CD4-positive, alpha-beta memory T cell (primary cell): ENCODE results near the gene ZNF157. TPM values are rescaled to one million over a fixed set of nuclear protein-coding genes. Genes with fewer than 3 reads are reported as not detected.
A peak's percentile ranks its signal among the peaks of the same experiment; 100 is the strongest.
"Not testable (repeated sequence)": the region's sequence is repeated elsewhere in the genome, so short reads cannot be mapped to it uniquely, and the experiment has no call there.

Experiments
- CTCF ChIA-PET: fragments of 350-600 bp; sonication (Branson Sonifier 250); formaldehyde crosslinking; loops from one replicate; lab custom pipeline; 2021; ENCODE audit warnings: inconsistent platforms; ENCODE audit not compliant: partially characterized antibody; lab: Charles Lee
- POLR2A ChIA-PET: fragments of 350-600 bp; sonication (Branson Sonifier 250); formaldehyde crosslinking; loops from one replicate; lab custom pipeline; 2021; ENCODE audit not compliant: partially characterized antibody; lab: Charles Lee
- DNase-seq, 5 donors: peaks; one replicate each; pipeline versions ENCODE4 v3.0.0 to v3.0.0-alpha.2; 2020 to 2022; ENCODE audit warnings: mixed read lengths in 1 of 5
- H3K27ac ChIP-seq: one replicate; pipeline ENCODE4 v1.7.0; 2013; ENCODE audit warnings: low read depth, low read length
- H3K27me3 ChIP-seq: 2 replicates; pipeline ENCODE4 v1.7.0; 2013; ENCODE audit warnings: mild to moderate bottlenecking, low read length, moderate library complexity; ENCODE audit not compliant: insufficient read depth
- H3K36me3 ChIP-seq: 2 replicates; pipeline ENCODE4 v1.7.0; 2013; ENCODE audit warnings: mild to moderate bottlenecking, low read length, moderate library complexity; ENCODE audit not compliant: insufficient read depth
- H3K4me1 ChIP-seq: 2 replicates; pipeline ENCODE4 v1.7.0; 2013; ENCODE audit warnings: mild to moderate bottlenecking, low read length, moderate library complexity; ENCODE audit not compliant: insufficient read depth
- H3K4me3 ChIP-seq, 2 donors: one replicate each; pipeline ENCODE4 v1.7.0; 2013; ENCODE audit warnings: low read length in 2 of 2, mild to moderate bottlenecking in 1 of 2
- H3K9me3 ChIP-seq, 2 donors: one replicate each; pipeline ENCODE4 v1.7.0; 2013; ENCODE audit warnings: low read length in 2 of 2, control low read depth in 1 of 2; ENCODE audit not compliant: control insufficient read depth in 1 of 2
- H3K27ac Mint-ChIP-seq, 7 donors: one replicate each; pipeline ENCODE4 v1.8.0; 2020 to 2021; ENCODE audit warnings: mixed read lengths in 7 of 7, mild to moderate bottlenecking in 6 of 7, inconsistent platforms in 3 of 7, moderate library complexity in 3 of 7
- H3K27me3 Mint-ChIP-seq, 2 donors: one replicate each; pipeline ENCODE4 v1.8.0; 2020 to 2021; ENCODE audit warnings: mixed read lengths in 2 of 2
- H3K36me3 Mint-ChIP-seq, 2 donors: one replicate each; pipeline ENCODE4 v1.8.0; 2020 to 2021; ENCODE audit warnings: mixed read lengths in 2 of 2, inconsistent platforms in 1 of 2, mild to moderate bottlenecking in 1 of 2
- H3K4me1 Mint-ChIP-seq, 4 donors: one replicate each; pipeline ENCODE4 v1.8.0; 2020 to 2021; ENCODE audit warnings: mixed read lengths in 4 of 4, mild to moderate bottlenecking in 1 of 4
- H3K4me3 Mint-ChIP-seq, 8 donors: one replicate each; pipeline ENCODE4 v1.8.0; 2020 to 2021; ENCODE audit warnings: mixed read lengths in 8 of 8, mild to moderate bottlenecking in 7 of 8, moderate library complexity in 6 of 8, inconsistent platforms in 3 of 8
- H3K9me3 Mint-ChIP-seq, 8 donors: one replicate each; pipeline ENCODE4 v1.8.0; 2020 to 2021; ENCODE audit warnings: mixed read lengths in 8 of 8, mild to moderate bottlenecking in 5 of 8, inconsistent platforms in 3 of 8, moderate library complexity in 1 of 8
- intact Hi-C: fragments of 100-400 bp; cut with micrococcal nuclease; formaldehyde crosslinking; loops from one replicate; pipeline ENCODE4 v1.15.1; 2023
- polyA plus RNA-seq, 2 donors: library from polyadenylated mRNA; unstranded; fragments of 300-500 nt; fragmentation: Illumina TruSeq; gene quantifications; one replicate each; pipeline ENCODE4 v1.2.3, GENCODE V29; 2021
- total RNA-seq, 2 experiments: library from RNA; stranded (reverse); gene quantifications; one replicate each; pipeline ENCODE4 v1.2.3, GENCODE V29; 2021

The ZNF157 gene
- under 1 TPM; 0.87 to 1.00 TPM for total RNA-seq
- polyA plus RNA-seq, result under 1 TPM; 0.22 to 0.97 TPM

- peaks cover 5% of the 10 kb centered on the region for H3K4me1 ChIP-seq
- Mint-ChIP-seq H3K36me3 (peaks cover 0 to 3% of the 10 kb centered on the region in 2 donors), H3K9me3 (no peaks in the 10 kb centered on the region), H3K4me1 (peaks cover 8 to 13% (median 9%) of the 10 kb centered on the region in 4 donors), H3K27me3 (no peaks in the 10 kb centered on the region), H3K27ac (no peak within 1 kb of the TSS), H3K4me3 (no peak within 1 kb of the TSS)
- ChIA-PET POLR2A (no interaction called here), CTCF (no interaction called here)
- no peaks in the 10 kb centered on the region for H3K9me3 ChIP-seq
- no peak within 1 kb of the TSS for H3K4me3 ChIP-seq
- no peak within 1 kb of the TSS for H3K27ac ChIP-seq
- intact Hi-C loops, result no loop called here
- no peaks in the 10 kb centered on the region for H3K27me3 ChIP-seq
- DNase-seq, result no peak
- H3K36me3 ChIP-seq, result no peaks in the 10 kb centered on the region
These were observed at the start of gene ZNF157 for GRCh38 chrX:47370278-47370677. Gene ZNF157 (plus strand): TSS chrX:47370578. CDS start chrX:47370669, 91 bp downstream.

GRCh38 chrX:47321386-47321785, 49.0 kb upstream of the ZNF157 start:
- H3K9me3 ChIP-seq, result no peaks in the 10 kb centered on the region
- Mint-ChIP-seq H3K9me3 (no peaks in the 10 kb centered on the region), H3K27ac (no peak overlapping the region), H3K27me3 (no peaks in the 10 kb centered on the region), H3K4me3 (no peak overlapping the region), H3K4me1 (no peaks in the 10 kb centered on the region), H3K36me3 (no peaks in the 10 kb centered on the region)
- no peaks in the 10 kb centered on the region for H3K27me3 ChIP-seq
- ChIA-PET POLR2A (no interaction called here), CTCF (no interaction called here)
- no peaks in the 10 kb centered on the region for H3K36me3 ChIP-seq
- H3K4me3 ChIP-seq, result no peak overlapping the region
- no peak for DNase-seq
- no peak overlapping the region for H3K27ac ChIP-seq
- no peaks in the 10 kb centered on the region for H3K4me1 ChIP-seq
- intact Hi-C loops, result no loop called here

- Mint-ChIP-seq H3K4me1 (no peaks in the 10 kb centered on the region), H3K9me3 (no peaks in the 10 kb centered on the region), H3K36me3 (no peaks in the 10 kb centered on the region), H3K27me3 (no peaks in the 10 kb centered on the region), H3K4me3 (no peak overlapping the region), H3K27ac (peak overlapping the region in 1 of 7 donors; percentile 4)
- no peaks in the 10 kb centered on the region for H3K27me3 ChIP-seq
- H3K36me3 ChIP-seq, result no peaks in the 10 kb centered on the region
- intact Hi-C loops, result no loop called here
- H3K27ac ChIP-seq, result no peak overlapping the region
- DNase-seq, result no peak
- H3K9me3 ChIP-seq, result no peaks in the 10 kb centered on the region
- no peaks in the 10 kb centered on the region for H3K4me1 ChIP-seq
- H3K4me3 ChIP-seq, result no peak overlapping the region
- POLR2A ChIA-PET, result no interaction called here
- CTCF ChIA-PET, result no interaction called here
These were observed 48.5 kb upstream of the ZNF157 start for GRCh38 chrX:47321823-47322371.

- H3K27me3 Mint-ChIP-seq, result no peaks in the 10 kb centered on the region
- Histone ChIP-seq H3K4me1 (no peaks in the 10 kb centered on the region), H3K27ac (no peak overlapping the region), H3K4me3 (no peak overlapping the region), H3K36me3 (no peaks in the 10 kb centered on the region), H3K9me3 (no peaks in the 10 kb centered on the region), H3K27me3 (no peaks in the 10 kb centered on the region)
- DNase-seq, result no peak
- intact Hi-C loops, result no loop called here
- ChIA-PET CTCF (no interaction called here), POLR2A (no interaction called here)
- H3K4me1 Mint-ChIP-seq, result no peaks in the 10 kb centered on the region
- H3K4me3 Mint-ChIP-seq, result no peak overlapping the region
- no peak overlapping the region for H3K27ac Mint-ChIP-seq
- H3K36me3 Mint-ChIP-seq, result no peaks in the 10 kb centered on the region
- no peaks in the 10 kb centered on the region for H3K9me3 Mint-ChIP-seq
These were observed 42.5 kb upstream of the ZNF157 start for GRCh38 chrX:47327902-47328301.

GRCh38 chrX:47332729-47333128, 37.6 kb upstream of the ZNF157 start:
- H3K4me3 Mint-ChIP-seq, H3K36me3 Mint-ChIP-seq, H3K36me3 ChIP-seq, H3K27ac ChIP-seq, POLR2A ChIA-PET, H3K4me3 ChIP-seq, intact Hi-C loops, H3K27me3 Mint-ChIP-seq, H3K27ac Mint-ChIP-seq, H3K9me3 Mint-ChIP-seq, H3K9me3 ChIP-seq, H3K4me1 Mint-ChIP-seq, DNase-seq, H3K27me3 ChIP-seq, H3K4me1 ChIP-seq: not testable (repeated sequence)
- CTCF ChIA-PET, result interaction anchor here (1.4 kb wide), 1 partner anchor 20 kb away, joined by 3 read pairs; no protein-coding TSS in a partner anchor

- ChIA-PET CTCF (no interaction called here), POLR2A (no interaction called here)
- H3K27ac ChIP-seq, result no peak overlapping the region
- no peak overlapping the region for H3K27ac Mint-ChIP-seq
- peaks cover 0 to 5% (median 0%) of the 10 kb centered on the region in 8 donors for H3K9me3 Mint-ChIP-seq
- no peak for DNase-seq
- no peak overlapping the region for H3K4me3 Mint-ChIP-seq
- H3K9me3 ChIP-seq, result no peaks in the 10 kb centered on the region
- intact Hi-C loops, result no loop called here
- no peaks in the 10 kb centered on the region for H3K4me1 Mint-ChIP-seq
- H3K36me3 ChIP-seq, result no peaks in the 10 kb centered on the region
- H3K27me3 Mint-ChIP-seq, result no peaks in the 10 kb centered on the region
- no peaks in the 10 kb centered on the region for H3K27me3 ChIP-seq
- no peak overlapping the region for H3K4me3 ChIP-seq
- H3K4me1 ChIP-seq, result no peaks in the 10 kb centered on the region
- H3K36me3 Mint-ChIP-seq, result no peaks in the 10 kb centered on the region
These were observed 18.7 kb upstream of the ZNF157 start for GRCh38 chrX:47351706-47352105.

- ChIA-PET CTCF (interaction anchor here (0.9 to 1.6 kb wide), 2 partner anchors 26 to 214 kb away, joined by 4 to 5 read pairs; partner anchors contain the start of genes NDUFB11 and RBM10), POLR2A (no interaction called here)
- H3K4me3 Mint-ChIP-seq, result peak overlapping the region in 7 of 8 donors; percentile 55 to 83 (median 69)
- intact Hi-C loops, result no loop called here
- peak overlapping the region; percentile 15 to 90 (median 78) for H3K27ac Mint-ChIP-seq
- Histone ChIP-seq H3K27me3 (no peaks in the 10 kb centered on the region), H3K4me3 (no peak overlapping the region), H3K36me3 (no peaks in the 10 kb centered on the region), H3K4me1 (peaks cover 12% of the 10 kb centered on the region), H3K9me3 (no peaks in the 10 kb centered on the region), H3K27ac (no peak overlapping the region)
- H3K36me3 Mint-ChIP-seq, result no peaks in the 10 kb centered on the region
- peak; percentile 33 to 62 (median 41) for DNase-seq
- H3K9me3 Mint-ChIP-seq, result peaks cover 0 to 8% (median 0%) of the 10 kb centered on the region in 8 donors
- H3K27me3 Mint-ChIP-seq, result no peaks in the 10 kb centered on the region
- peaks cover 11 to 24% (median 17%) of the 10 kb centered on the region in 4 donors for H3K4me1 Mint-ChIP-seq
These were observed 11.9 kb upstream of the ZNF157 start for GRCh38 chrX:47358387-47359065.
